H1 (cell line): ENCODE measurements around the gene PCDHGB5. TPM values are rescaled to one million over a fixed set of nuclear protein-coding genes. Genes with fewer than 3 reads are reported as not detected.
A peak's percentile ranks its signal among the peaks of the same experiment; 100 is the strongest.
"Not testable (repeated sequence)": the region's sequence is repeated elsewhere in the genome, so short reads cannot be mapped to it uniquely, and the experiment has no call there.

Source experiments
- CTCF ChIA-PET: fragments of 300-600 bp; sonication (Branson Sonifier 250); formaldehyde crosslinking; loops from one replicate; lab custom pipeline; 2021; ENCODE audit not compliant: partially characterized antibody; lab: Charles Lee
- POLR2A ChIA-PET: fragments of 300-600 bp; sonication (Branson Sonifier 250); formaldehyde crosslinking; loops from one replicate; lab custom pipeline; 2021; ENCODE audit warnings: inconsistent platforms; ENCODE audit not compliant: partially characterized antibody; lab: Charles Lee
- DNase-seq, 2 experiments: peaks; one replicate each; pipeline versions ENCODE4 v3.0.0 to v3.0.0-alpha.2; 2010 to 2022; ENCODE audit warnings: low spot score in 2 of 2, low read depth in 1 of 2, mixed read lengths in 1 of 2
- FAIRE-seq: peaks from 2 replicates; lab custom pipeline; 2011; peaks lifted over from hg19 to GRCh38; lab: Jason Lieb, UNC
- H2AFZ ChIP-seq: 2 replicates; pipeline ENCODE4 v1.8.1; 2012; ENCODE audit warnings: low read length, inconsistent platforms
- H2AK5ac ChIP-seq: 2 replicates; pipeline ENCODE4 v1.6.1; 2013; ENCODE audit warnings: low read depth, low read length
- H2BK120ac ChIP-seq: replicated peaks from 2 replicates; pipeline ENCODE3; 2013; ENCODE audit warnings: low read depth, low read length, inconsistent platforms
- H2BK12ac ChIP-seq: 2 replicates; pipeline ENCODE4 v1.6.1; 2013; ENCODE audit warnings: low read depth, low read length
- H2BK15ac ChIP-seq: 2 replicates; pipeline ENCODE4 v1.6.1; 2013; ENCODE audit warnings: low read length
- H2BK20ac ChIP-seq: 2 replicates; pipeline ENCODE4 v1.6.1; 2013; ENCODE audit warnings: low read length
- H2BK5ac ChIP-seq: 2 replicates; pipeline ENCODE4 v1.6.1; 2013; ENCODE audit warnings: low read depth, low read length
- H3K14ac ChIP-seq: 2 replicates; pipeline ENCODE4 v1.6.1; 2013; ENCODE audit warnings: inconsistent platforms; ENCODE audit not compliant: insufficient read length
- H3K18ac ChIP-seq: 2 replicates; pipeline ENCODE4 v1.6.1; 2013; ENCODE audit warnings: low read length; ENCODE audit errors: extremely low read depth
- H3K23ac ChIP-seq: 2 replicates; pipeline ENCODE4 v1.6.1; 2013; ENCODE audit warnings: inconsistent platforms; ENCODE audit not compliant: insufficient read length
- H3K23me2 ChIP-seq: 2 replicates; pipeline ENCODE4 v1.6.1; 2013; ENCODE audit warnings: low read depth, low read length
- H3K27ac ChIP-seq: 2 replicates; pipeline ENCODE4 v1.6.1; 2011; ENCODE audit warnings: low read depth, low read length, inconsistent platforms
- H3K27me3 ChIP-seq, 4 experiments: replicated peaks in 1 of 4; 1 replicate in 1 of 4; 2 replicates in 3 of 4; pipeline versions ENCODE4 v1.6.1 to v1.8.1; 2011 to 2013; ENCODE audit warnings: low read length in 3 of 4, mild to moderate bottlenecking in 3 of 4, inconsistent platforms in 2 of 4, mixed read lengths in 2 of 4, moderate library complexity in 1 of 4; ENCODE audit not compliant: control insufficient read depth in 3 of 4, insufficient read depth in 3 of 4; ENCODE audit errors: extremely low read depth in 1 of 4
- H3K36me3 ChIP-seq, 4 experiments: 2 replicates each; pipeline versions ENCODE4 v1.6.1 to v1.8.1; 2011 to 2013; ENCODE audit warnings: mild to moderate bottlenecking in 4 of 4, low read length in 3 of 4, moderate library complexity in 2 of 4, control low read depth in 1 of 4, inconsistent platforms in 1 of 4; ENCODE audit not compliant: insufficient read depth in 4 of 4, control insufficient read depth in 2 of 4
- H3K4ac ChIP-seq: replicated peaks from 2 replicates; pipeline ENCODE3; 2013; ENCODE audit warnings: low read length, low read depth, mixed read lengths, inconsistent platforms; ENCODE audit not compliant: insufficient read length
- H3K4me1 ChIP-seq, 4 experiments: replicated peaks in 1 of 4; 1 replicate in 1 of 4; 2 replicates in 3 of 4; pipeline versions ENCODE4 v1.6.1 to v1.8.1; 2011 to 2013; ENCODE audit warnings: low read length in 3 of 4, inconsistent platforms in 2 of 4, mixed read lengths in 1 of 4; ENCODE audit not compliant: insufficient read depth in 4 of 4, control insufficient read depth in 3 of 4
- H3K4me2 ChIP-seq, 2 experiments: 2 replicates each; pipeline versions ENCODE4 v1.6.1 to v1.8.1; 2011 to 2013; ENCODE audit warnings: low read depth in 2 of 2, low read length in 2 of 2, control low read depth in 1 of 2, inconsistent platforms in 1 of 2, mild to moderate bottlenecking in 1 of 2; ENCODE audit not compliant: insufficient read depth in 1 of 2
- H3K4me3 ChIP-seq, 4 experiments: fragments of 200-600, 300-600 bp in 1 of 4; sonication (generic), shearing (Covaris generic), sonication (Bioruptor Twin) in 1 of 4; 2 replicates each; pipeline versions ENCODE4 v1.5.1 to v1.8.1; 2011 to 2016; ENCODE audit warnings: low read length in 4 of 4, low read depth in 3 of 4, control low read depth in 2 of 4, inconsistent platforms in 2 of 4, mild to moderate bottlenecking in 2 of 4, mixed read lengths in 1 of 4, moderate library complexity in 1 of 4; ENCODE audit not compliant: insufficient read depth in 2 of 4; ENCODE audit errors: extremely low read depth in 1 of 4
- H3K56ac ChIP-seq: replicated peaks from 2 replicates; pipeline ENCODE3; 2013; ENCODE audit warnings: low read depth, mild to moderate bottlenecking, mixed read lengths, low read length, inconsistent platforms; ENCODE audit not compliant: insufficient read length
- H3K79me1 ChIP-seq: 2 replicates; pipeline ENCODE4 v1.6.1; 2013; ENCODE audit warnings: low read depth, low read length, control low read depth
- H3K79me2 ChIP-seq, 2 experiments: 2 replicates each; pipeline versions ENCODE4 v1.6.1 to v1.8.1; 2012 to 2013; ENCODE audit warnings: low read length in 2 of 2, mild to moderate bottlenecking in 2 of 2, inconsistent platforms in 1 of 2; ENCODE audit not compliant: insufficient read depth in 2 of 2, control insufficient read depth in 1 of 2
- H3K9ac ChIP-seq, 4 experiments: replicated peaks in 1 of 4; 1 replicate in 1 of 4; 2 replicates in 3 of 4; pipeline versions ENCODE4 v1.6.1 to v1.8.1; 2011 to 2013; ENCODE audit warnings: low read depth in 3 of 4, low read length in 3 of 4, control low read depth in 2 of 4, mild to moderate bottlenecking in 2 of 4, moderate library complexity in 2 of 4, inconsistent platforms in 1 of 4; ENCODE audit errors: extremely low read depth in 1 of 4
- H3K9me3 ChIP-seq, 2 experiments: 2 replicates each; pipeline versions ENCODE4 v1.6.1 to v1.8.1; 2012 to 2013; ENCODE audit warnings: mild to moderate bottlenecking in 2 of 2, moderate library complexity in 2 of 2, control low read depth in 1 of 2, inconsistent platforms in 1 of 2, low read depth in 1 of 2, low read length in 1 of 2, mixed read lengths in 1 of 2; ENCODE audit not compliant: insufficient read depth in 2 of 2
- H4K20me1 ChIP-seq, 2 experiments: replicated peaks in 1 of 2; 2 replicates each; pipeline versions ENCODE3 to v1.8.1; 2011 to 2013; ENCODE audit warnings: inconsistent platforms in 2 of 2, low read length in 2 of 2, mild to moderate bottlenecking in 1 of 2; ENCODE audit not compliant: insufficient read depth in 2 of 2, control insufficient read depth in 1 of 2
- H4K5ac ChIP-seq: 2 replicates; pipeline ENCODE4 v1.6.1; 2013; ENCODE audit warnings: low read length, low read depth, mixed read lengths, inconsistent platforms; ENCODE audit not compliant: insufficient read length
- H4K8ac ChIP-seq: 2 replicates; pipeline ENCODE4 v1.8.0; 2013; ENCODE audit warnings: mild to moderate bottlenecking, moderate library complexity, low read length, inconsistent platforms; ENCODE audit not compliant: insufficient read depth; ENCODE audit errors: extremely low read depth
- H4K91ac ChIP-seq: replicated peaks from 2 replicates; pipeline ENCODE3; 2013; ENCODE audit warnings: low read length, mixed read lengths, inconsistent platforms; ENCODE audit not compliant: insufficient read length
- CTCF ChIP-seq, 3 experiments: IDR thresholded peaks; 1 replicate in 2 of 3; 2 replicates in 1 of 3; pipeline versions ENCODE4 v1.5.1 to v1.6.1; 2011; ENCODE audit warnings: low read length in 3 of 3, mild to moderate bottlenecking in 3 of 3, inconsistent platforms in 2 of 3, low read depth in 1 of 3, moderate library complexity in 1 of 3; ENCODE audit not compliant: insufficient read depth in 1 of 3; ENCODE audit errors: control extremely low read depth in 1 of 3
- WGBS, 2 experiments: shearing (Covaris generic) in 1 of 2; methylation state at CpG; one replicate each; pipeline versions ENCODE4 v1.1.6 to v1.1.7; 2013 to 2015; ENCODE audit warnings: low lambda C conversion rate in 2 of 2, mixed read lengths in 2 of 2, inconsistent platforms in 1 of 2, low coverage in 1 of 2, missing lambda C conversion rate in 1 of 2; ENCODE audit not compliant: insufficient replicate concordance in 2 of 2, insufficient coverage in 1 of 2, insufficient read length in 1 of 2; ENCODE audit errors: extremely low coverage in 1 of 2, missing lambda C conversion rate in 1 of 2; 5-methylcytosine and 5-hydroxymethylcytosine counted together
- polyA plus RNA-seq, 7 experiments: library from polyadenylated mRNA; depleted of rRNA in 3 of 7; stranded (reverse) in 5 of 7; unstranded in 2 of 7; fragments of >200 nt in 5 of 7; fragments of 200-250 nt in 2 of 7; gene quantifications; 1 replicate in 5 of 7; 2 replicates in 1 of 7; 4 replicates in 1 of 7; pipeline versions ENCODE4 v1.2.1 to v1.2.3, GENCODE V29; 2011 to 2013; ENCODE audit warnings: missing spikeins in 2 of 7, mixed read lengths in 2 of 7
- total RNA-seq: library from RNA; stranded (reverse); fragmentation: NEBNext Ultra II Directional; extraction: Animal tissue kit (Norgen Biotek cat#: 25700); gene quantifications from 2 replicates; pipeline ENCODE4 v1.2.1, GENCODE V29; 2021

Gene PCDHGB5
- total and polyA plus RNA-seq, 2 of the 8 experiments (the other 6 are each of a cell fraction or from before 2014, with no cell fraction given) = 1.1 to 2.6 TPM

GRCh38 chr5:141375444-141376155 is 22.1 kb upstream of the PCDHGB5 start:
- DNase-seq = peak in 1 of 2 experiments; percentile 47
- H3K23me2 ChIP-seq, H4K5ac ChIP-seq, H3K36me3 ChIP-seq, H3K4me1 ChIP-seq, H4K8ac ChIP-seq, H3K14ac ChIP-seq, H2BK12ac ChIP-seq, H3K18ac ChIP-seq, H4K91ac ChIP-seq, H2AFZ ChIP-seq, H3K23ac ChIP-seq, H2BK15ac ChIP-seq, H2BK20ac ChIP-seq, H3K27ac ChIP-seq, H3K56ac ChIP-seq, FAIRE-seq, H2BK120ac ChIP-seq, H3K79me1 ChIP-seq, H4K20me1 ChIP-seq, H3K79me2 ChIP-seq, H3K9ac ChIP-seq, H3K4ac ChIP-seq, H2AK5ac ChIP-seq, H3K27me3 ChIP-seq, H3K4me3 ChIP-seq, H3K4me2 ChIP-seq, H2BK5ac ChIP-seq, POLR2A ChIA-PET: not testable (repeated sequence)
- CTCF ChIA-PET = interaction anchor here (0.8 to 2.9 kb wide), 8 partner anchors 12 to 146 kb away, joined by 3 to 11 read pairs (median 5); partner anchors contain the start of genes PCDHGA5, PCDHGB2 and PCDHGB4
- TF ChIP-seq CTCF (IDR thresholded peaks at IDR 0.05; ENCODE audit: control extremely low read depth in 1 of 3, insufficient read depth in 1 of 3, low read depth in 1 of 3, low read length in 3 of 3) = peak in 2 of 3 experiments; percentile 6 to 24; a peak in 3 of 4 replicates
- whole genome bisulfite sequencing, 2 experiments = 94% methylated on average over 24 of the region's 48 CpGs; no CpG with 5 or more reads in 1 of the 2 experiments
- H3K9me3 ChIP-seq = peaks cover 36 to 45% of the 10 kb centered on the region in 2 experiments; a peak in 3 of 4 replicates
